ENCODE results near the gene PDE3B. TPM values are rescaled to one million over a fixed set of nuclear protein-coding genes. Genes with fewer than 3 reads are reported as not detected.

The PDE3B gene
- total RNA-seq, 1 donor from 2014 or later: 4.8 TPM

GRCh38 chr11:14641801-14642200 lies 1.8 kb upstream of the PDE3B start:
- H3K4me3 ChIP-seq (ENCODE audit: low read depth, low read length): no peak overlapping the region
- TF ChIP-seq, protein P1, sequence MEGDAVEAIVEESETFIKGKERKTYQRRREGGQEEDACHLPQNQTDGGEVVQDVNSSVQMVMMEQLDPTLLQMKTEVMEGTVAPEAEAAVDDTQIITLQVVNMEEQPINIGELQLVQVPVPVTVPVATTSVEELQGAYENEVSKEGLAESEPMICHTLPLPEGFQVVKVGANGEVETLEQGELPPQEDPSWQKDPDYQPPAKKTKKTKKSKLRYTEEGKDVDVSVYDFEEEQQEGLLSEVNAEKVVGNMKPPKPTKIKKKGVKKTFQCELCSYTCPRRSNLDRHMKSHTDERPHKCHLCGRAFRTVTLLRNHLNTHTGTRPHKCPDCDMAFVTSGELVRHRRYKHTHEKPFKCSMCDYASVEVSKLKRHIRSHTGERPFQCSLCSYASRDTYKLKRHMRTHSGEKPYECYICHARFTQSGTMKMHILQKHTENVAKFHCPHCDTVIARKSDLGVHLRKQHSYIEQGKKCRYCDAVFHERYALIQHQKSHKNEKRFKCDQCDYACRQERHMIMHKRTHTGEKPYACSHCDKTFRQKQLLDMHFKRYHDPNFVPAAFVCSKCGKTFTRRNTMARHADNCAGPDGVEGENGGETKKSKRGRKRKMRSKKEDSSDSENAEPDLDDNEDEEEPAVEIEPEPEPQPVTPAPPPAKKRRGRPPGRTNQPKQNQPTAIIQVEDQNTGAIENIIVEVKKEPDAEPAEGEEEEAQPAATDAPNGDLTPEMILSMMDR (conservative IDR thresholded peaks at IDR 0.05; ENCODE audit: low read depth, low read length): no peak
- no peak for DNase-seq (ENCODE audit: low read depth)

- TF ChIP-seq, protein P1 (conservative IDR thresholded peaks at IDR 0.05; ENCODE audit: low read depth, low read length): no peak
- DNase-seq (ENCODE audit: low read depth): no peak
- H3K4me3 ChIP-seq (ENCODE audit: low read depth, low read length): no peak overlapping the region
Observed at GRCh38 chr11:14642453-14642852, 1.2 kb upstream of the PDE3B start.

- TF ChIP-seq, protein P1 (conservative IDR thresholded peaks at IDR 0.05; ENCODE audit: low read depth, low read length): no peak
- no peak for DNase-seq (ENCODE audit: low read depth)
- peak overlapping the region; percentile 69 for H3K4me3 ChIP-seq (ENCODE audit: low read depth, low read length)
Observed at GRCh38 chr11:14642873-14643696, 519 bp upstream of the PDE3B start.

DNA sequence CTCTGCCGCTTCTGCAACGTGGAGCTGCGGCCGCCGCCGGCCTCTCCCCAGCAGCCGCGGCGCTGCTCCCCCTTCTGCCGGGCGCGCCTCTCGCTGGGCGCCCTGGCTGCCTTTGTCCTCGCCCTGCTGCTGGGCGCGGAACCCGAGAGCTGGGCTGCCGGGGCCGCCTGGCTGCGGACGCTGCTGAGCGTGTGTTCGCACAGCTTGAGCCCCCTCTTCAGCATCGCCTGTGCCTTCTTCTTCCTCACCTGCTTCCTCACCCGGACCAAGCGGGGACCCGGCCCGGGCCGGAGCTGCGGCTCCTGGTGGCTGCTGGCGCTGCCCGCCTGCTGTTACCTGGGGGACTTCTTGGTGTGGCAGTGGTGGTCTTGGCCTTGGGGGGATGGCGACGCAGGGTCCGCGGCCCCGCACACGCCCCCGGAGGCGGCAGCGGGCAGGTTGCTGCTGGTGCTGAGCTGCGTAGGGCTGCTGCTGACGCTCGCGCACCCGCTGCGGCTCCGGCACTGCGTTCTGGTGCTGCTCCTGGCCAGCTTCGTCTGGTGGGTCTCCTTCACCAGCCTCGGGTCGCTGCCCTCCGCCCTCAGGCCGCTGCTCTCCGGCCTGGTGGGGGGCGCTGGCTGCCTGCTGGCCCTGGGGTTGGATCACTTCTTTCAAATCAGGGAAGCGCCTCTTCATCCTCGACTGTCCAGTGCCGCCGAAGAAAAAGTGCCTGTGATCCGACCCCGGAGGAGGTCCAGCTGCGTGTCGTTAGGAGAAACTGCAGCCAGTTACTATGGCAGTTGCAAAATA lies 816 bp downstream of the PDE3B start:
- DNase-seq (ENCODE audit: low read depth): no peak
- TF ChIP-seq, protein P1 (conservative IDR thresholded peaks at IDR 0.05; ENCODE audit: low read depth, low read length): peak; percentile 18

GRCh38 chr11:14645015-14645912 lies 1.7 kb downstream of the PDE3B start:
- DNase-seq (ENCODE audit: low read depth): no peak
- peak overlapping the region; percentile 69 for H3K4me3 ChIP-seq (ENCODE audit: low read depth, low read length)
- TF ChIP-seq, protein P1 (conservative IDR thresholded peaks at IDR 0.05; ENCODE audit: low read depth, low read length): no peak

More for the DNA sequence above, 816 bp downstream of the PDE3B start:
- H3K4me3 ChIP-seq (ENCODE audit: low read depth, low read length): peak overlapping the region; percentile 69
